Stimulated activated CD4-positive, alpha-beta T cell treated with anti-CD3 and anti-CD28 coated beads, Interleukin-1b, Interleukin-23, amount 100 ng/mL, for 24 hours (primary cell): ENCODE results near the gene STAG1.
"Not testable (repeated sequence)": the region's sequence is repeated elsewhere in the genome, so short reads cannot be mapped to it uniquely, and the experiment has no call there.

Experiments
- DNase-seq, 4 experiments: peaks; one replicate each; pipeline ENCODE4 v3.0.0-alpha.2; 2020; ENCODE audit warnings: low read depth in 4 of 4, low spot score in 1 of 4

STAG1 gene

GRCh38 chr3:136749091-136749490 lies 3.1 kb downstream of the STAG1 start:
- DNase-seq = no peak

- no peak for DNase-seq
Observed at GRCh38 chr3:136745916-136746315, 6.3 kb downstream of the STAG1 start.

- DNase-seq = no peak
Observed at GRCh38 chr3:136741063-136741462, 11.1 kb downstream of the STAG1 start.

DNA sequence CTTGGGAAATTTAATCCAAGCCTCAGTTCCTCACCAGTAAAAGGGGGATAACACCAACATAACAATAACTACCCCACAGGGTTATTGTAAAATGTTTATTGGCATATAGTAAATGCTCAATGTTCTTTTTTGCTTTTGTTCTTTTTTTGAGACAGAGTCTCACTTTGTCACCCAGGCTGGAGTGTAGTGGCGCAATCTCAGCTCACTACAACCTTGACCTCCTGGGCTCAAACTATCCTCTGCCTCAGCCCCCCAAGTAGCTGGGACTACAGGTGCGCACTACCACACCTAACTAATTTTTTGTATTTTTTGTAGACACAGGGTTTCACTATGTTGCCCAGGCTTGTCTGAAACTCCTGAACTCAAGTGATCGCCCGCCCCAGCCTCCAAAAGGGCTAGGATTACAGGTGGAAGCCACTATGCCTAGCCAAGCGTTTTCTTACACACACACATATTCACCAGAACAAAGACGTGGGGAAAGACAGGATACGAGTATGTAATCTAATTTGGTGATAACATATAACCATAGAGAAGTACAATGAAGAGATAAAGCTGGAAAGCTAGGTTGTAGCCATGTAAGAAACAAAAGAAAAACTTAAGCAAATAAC lies 11.7 kb downstream of the STAG1 start:
- DNase-seq = no peak

DNA sequence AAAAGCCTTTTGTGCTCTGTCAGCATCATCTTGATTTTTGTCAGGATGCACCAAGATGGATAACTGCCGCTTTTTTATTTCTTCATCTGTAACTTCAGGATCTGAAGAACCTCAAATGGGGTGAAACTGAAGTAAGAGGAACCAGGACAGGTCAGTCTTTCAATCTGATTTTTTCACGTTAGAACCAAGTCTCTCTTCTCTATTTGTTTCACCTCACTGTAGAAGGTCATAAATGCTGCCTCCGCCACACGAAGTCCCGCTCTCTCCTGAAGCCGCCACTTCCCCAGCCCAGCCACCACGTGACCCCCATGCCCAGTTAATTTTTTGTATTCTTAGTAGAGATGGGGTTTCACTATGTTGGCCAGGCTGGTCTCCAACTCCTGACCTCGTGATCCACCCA lies 15.2 kb downstream of the STAG1 start:
- not testable (repeated sequence) for DNase-seq

DNA sequence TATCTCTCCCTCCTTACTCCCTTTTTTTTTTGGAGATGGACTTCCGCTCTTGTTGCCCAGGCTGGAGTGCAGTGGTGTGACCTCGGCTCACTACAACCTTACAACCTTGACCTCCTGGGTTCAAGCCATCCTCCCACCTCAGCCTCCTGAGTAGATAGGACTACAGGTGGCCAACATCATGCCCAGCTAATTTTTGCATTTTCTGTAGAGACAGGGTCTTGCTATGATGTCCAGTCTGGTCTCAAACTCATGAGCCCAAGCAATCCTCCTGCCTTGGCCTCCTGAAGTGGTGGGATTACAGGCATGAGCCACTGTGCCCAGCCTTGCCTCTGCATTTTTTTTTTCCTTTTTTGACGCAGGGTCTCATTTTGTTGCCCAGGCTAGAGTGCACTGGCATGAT lies 17.1 kb downstream of the STAG1 start:
- DNase-seq = no peak

DNA sequence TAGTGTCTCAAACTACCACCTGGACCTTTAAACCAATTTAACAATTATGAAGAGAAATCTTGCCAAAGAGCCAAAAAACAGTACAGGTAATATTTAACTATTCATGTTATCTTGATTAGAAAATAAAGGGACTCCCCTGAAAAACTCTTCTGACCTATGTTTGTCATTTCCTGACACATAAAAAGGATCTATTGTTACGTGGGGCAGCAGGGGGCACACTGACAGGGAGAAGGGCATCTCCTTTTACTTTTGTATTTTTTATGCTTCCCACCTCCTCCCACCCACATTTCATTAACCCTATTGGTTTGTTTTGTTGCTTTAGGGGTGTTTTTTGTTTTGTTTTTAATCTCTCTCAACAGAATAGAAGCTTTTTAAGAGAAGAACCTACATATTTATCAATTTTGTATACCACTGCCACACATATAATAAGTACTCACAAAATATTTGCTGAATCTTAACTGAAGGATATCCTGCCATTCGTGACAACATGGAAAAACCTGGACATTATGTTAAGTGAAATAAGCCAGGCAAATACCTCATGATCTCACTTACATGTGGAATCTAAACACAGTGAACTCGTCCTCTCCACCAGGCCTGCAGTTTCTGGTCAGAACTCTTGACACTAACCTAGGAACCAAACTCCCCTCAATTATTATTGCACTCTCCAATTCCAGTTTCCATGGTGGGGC lies 17.7 kb downstream of the STAG1 start:
- no peak for DNase-seq

DNA sequence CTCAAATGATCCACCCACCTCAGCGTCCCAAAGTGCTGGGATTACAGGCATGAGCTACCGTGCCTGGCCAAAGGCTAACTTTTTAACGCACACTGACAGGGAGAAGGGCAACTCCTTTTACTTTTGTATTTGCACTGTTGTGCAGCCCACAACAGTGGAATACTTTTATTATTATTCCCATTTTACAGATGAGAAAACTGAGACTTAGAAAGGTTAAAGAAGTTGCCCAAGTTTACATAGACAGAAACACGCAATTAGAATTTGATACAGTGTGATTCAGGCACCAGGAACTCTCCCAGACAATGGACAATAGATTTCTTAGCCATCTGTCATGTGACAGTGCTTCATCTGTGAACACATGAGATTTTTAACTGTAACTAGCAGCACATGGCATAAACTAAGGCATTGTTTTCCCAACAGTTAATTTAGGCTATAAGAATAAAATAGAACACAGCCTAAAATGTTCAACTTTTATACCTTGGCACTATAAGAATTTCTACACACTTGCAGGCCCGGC lies 18.8 kb downstream of the STAG1 start:
- no peak for DNase-seq

DNA sequence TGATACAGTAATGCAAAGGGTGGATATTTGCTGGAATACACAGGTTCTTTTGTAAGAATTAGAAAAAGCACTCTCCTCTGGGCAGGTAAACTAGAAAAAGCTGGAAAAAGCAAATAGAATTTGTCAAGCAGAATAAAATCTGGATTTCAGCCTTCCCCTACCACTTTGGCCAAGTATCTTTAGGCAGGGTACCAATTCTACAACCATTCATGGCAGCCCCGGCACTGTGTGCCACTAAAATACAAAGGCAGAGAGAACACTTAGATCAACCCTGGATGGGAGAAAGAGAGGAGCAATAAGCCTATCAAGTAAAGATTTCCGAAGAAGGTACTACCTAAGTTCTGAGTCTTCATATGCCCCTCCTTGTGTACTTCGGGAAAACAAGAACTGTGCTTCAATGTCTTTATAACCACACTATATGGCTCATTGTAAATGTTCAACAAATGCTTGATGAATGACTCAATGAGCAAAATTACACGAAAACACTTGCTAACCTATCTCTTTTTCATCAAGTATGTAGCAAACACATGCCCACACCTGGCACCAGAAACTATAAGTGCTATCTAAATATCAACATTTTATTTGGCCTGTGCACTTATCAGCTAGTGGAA lies 20.8 kb downstream of the STAG1 start:
- DNase-seq = no peak

DNA sequence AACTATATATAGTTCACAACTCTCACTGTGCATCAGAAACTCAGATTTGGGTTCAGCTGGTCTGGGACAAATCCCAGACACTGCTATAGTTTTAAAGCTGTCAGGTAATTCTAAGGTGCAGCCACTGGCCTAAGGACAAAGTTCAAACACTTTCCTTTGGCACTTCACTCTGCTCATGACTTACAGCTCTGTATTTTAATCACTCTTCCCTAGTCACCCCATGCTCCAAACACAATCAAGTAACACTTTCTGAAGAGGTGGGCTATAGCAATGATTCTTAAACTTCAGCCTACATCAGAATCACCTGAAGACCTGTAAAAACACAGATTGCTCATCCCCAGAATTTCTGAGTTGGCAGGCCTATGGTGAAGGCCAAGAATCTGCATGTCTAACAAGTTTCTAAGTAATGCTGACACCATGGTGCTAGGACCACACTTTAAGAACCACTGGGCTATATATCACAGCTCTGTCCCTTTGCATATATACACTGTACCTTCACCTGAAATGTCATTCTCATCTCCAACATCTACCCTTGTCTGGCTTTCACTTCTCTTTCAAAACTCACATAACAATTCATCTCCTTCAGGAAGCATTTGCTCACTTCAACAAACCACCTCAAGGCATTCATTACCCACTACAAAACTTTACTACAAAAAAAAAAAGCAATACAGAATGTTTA lies 21.4 kb downstream of the STAG1 start:
- DNase-seq = no peak

- no peak for DNase-seq
Observed at GRCh38 chr3:136728918-136729317, 23.3 kb downstream of the STAG1 start.

- no peak for DNase-seq
Observed at GRCh38 chr3:136728473-136728872, 23.7 kb downstream of the STAG1 start.

- DNase-seq = no peak
Observed at GRCh38 chr3:136725468-136725867, 26.7 kb downstream of the STAG1 start.

- DNase-seq = not testable (repeated sequence)
Observed at GRCh38 chr3:136722916-136723315, 29.3 kb downstream of the STAG1 start.

- not testable (repeated sequence) for DNase-seq
Observed at GRCh38 chr3:136722399-136722798, 29.8 kb downstream of the STAG1 start.

- DNase-seq = no peak
Observed at GRCh38 chr3:136720091-136720490, 32.1 kb downstream of the STAG1 start.

- no peak for DNase-seq
Observed at GRCh38 chr3:136716629-136717028, 35.5 kb downstream of the STAG1 start.

DNA sequence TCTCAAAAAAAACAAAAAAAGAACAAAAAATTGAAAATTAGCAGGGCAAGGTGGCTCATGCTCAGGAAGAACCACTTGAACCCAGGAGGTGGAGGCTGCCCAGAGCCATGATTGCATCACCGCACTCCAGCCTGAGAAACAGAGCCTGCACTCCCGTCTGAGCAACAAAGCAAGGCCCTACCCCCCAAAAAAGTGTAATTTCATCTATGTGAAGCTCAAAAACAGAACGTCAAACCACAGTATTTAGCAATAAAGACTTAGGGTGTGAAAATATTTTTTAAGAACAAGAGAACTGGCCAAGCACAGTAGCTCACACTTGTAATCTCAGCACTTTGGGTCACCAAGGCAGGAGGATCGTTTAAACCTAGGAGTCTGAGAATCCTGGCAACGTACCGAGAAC lies 38.2 kb downstream of the STAG1 start:
- DNase-seq = no peak

GRCh38 chr3:136712941-136713340 lies 39.2 kb downstream of the STAG1 start:
- DNase-seq = no peak

DNA sequence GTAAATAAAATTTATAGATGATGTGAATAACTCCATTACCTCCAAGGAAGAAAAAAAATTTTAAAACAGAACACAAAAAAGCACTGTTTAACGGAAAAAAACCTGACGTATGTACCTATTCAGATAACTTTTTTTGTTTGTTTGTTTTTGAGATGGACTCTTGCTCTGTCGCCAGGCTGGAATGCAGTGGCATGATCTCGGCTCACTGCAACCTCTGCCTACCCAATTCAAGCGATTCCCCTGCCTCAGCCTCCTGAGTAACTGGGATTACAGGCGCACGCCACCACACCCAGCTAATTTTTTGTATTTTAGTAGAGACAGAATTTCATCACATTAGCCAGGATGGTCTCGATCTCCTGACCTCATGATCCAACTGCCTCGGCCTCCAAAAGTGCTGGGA lies 40.3 kb downstream of the STAG1 start:
- not testable (repeated sequence) for DNase-seq

GRCh38 chr3:136711277-136711676 lies 40.9 kb downstream of the STAG1 start:
- no peak for DNase-seq

- DNase-seq = not testable (repeated sequence)
Observed at GRCh38 chr3:136709775-136710174, 42.4 kb downstream of the STAG1 start.
